ENCODE measurements around the gene SIRT1.

DNA sequence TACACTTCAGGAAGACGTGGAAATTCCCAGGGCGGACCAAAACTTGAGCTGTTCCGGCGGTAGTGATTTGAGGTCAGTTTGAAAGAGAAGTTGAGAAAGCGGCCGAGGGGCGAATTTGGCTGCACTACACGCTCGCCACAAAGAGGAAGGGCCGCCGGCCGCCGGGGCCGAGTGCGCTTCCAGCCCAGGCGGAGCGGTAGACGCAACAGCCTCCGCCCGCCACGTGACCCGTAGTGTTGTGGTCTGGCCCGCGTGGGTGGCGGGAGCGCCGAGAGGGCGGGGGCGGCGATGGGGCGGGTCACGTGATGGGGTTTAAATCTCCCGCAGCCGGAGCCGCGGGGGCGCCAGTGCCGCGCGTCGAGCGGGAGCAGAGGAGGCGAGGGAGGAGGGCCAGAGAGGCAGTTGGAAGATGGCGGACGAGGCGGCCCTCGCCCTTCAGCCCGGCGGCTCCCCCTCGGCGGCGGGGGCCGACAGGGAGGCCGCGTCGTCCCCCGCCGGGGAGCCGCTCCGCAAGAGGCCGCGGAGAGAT lies at the start of gene SIRT1:
- TF ChIP-seq CTCF (conservative IDR thresholded peaks at IDR 0.05; ENCODE audit: low read length): peak; percentile 18; the same call in 1 of the 2 replicates
- no peak for TF ChIP-seq EZH2phosphoT487 (IDR thresholded peaks at IDR 0.05; ENCODE audit: borderline replicate concordance, low read depth, low read length)
